ENCODE measurements around the gene SIN3A.
"Not testable (repeated sequence)": the region's sequence is repeated elsewhere in the genome, so short reads cannot be mapped to it uniquely, and the experiment has no call there.

The SIN3A gene

GRCh38 chr15:75332093-75332492 lies 119.4 kb downstream of the SIN3A start:
- not testable (repeated sequence) for DNase-seq

- no peak for DNase-seq
Measured at GRCh38 chr15:75329571-75329970, 121.9 kb downstream of the SIN3A start.

GRCh38 chr15:75328493-75329314 lies 122.8 kb downstream of the SIN3A start:
- no peak for DNase-seq

- DNase-seq: no peak
Measured at GRCh38 chr15:75327491-75327890, 124.0 kb downstream of the SIN3A start.

GRCh38 chr15:75327005-75327404 lies 124.5 kb downstream of the SIN3A start:
- DNase-seq: no peak

- DNase-seq: no peak
Measured at GRCh38 chr15:75325922-75326321, 125.6 kb downstream of the SIN3A start.

GRCh38 chr15:75321711-75322110 lies 129.8 kb downstream of the SIN3A start:
- no peak for DNase-seq
